LNCAP (cell line): Measurements from ENCODE around the gene LCE3B.
A peak's percentile ranks its signal among the peaks of the same experiment; 100 is the strongest.

Experiments
- CTCF ChIP-seq: fragments of 450-650 bp; IDR thresholded peaks from 2 replicates; pipeline ENCODE4 v1.5.1; 2017; ENCODE audit warnings: mild to moderate bottlenecking

The LCE3B gene

GRCh38 chr1:152640351-152640750, 26.7 kb downstream of the LCE3B start:
- no peak for TF ChIP-seq CTCF

GRCh38 chr1:152643945-152644344, 30.3 kb downstream of the LCE3B start:
- TF ChIP-seq CTCF = no peak

GRCh38 chr1:152645146-152645545, 31.5 kb downstream of the LCE3B start:
- no peak for TF ChIP-seq CTCF

GRCh38 chr1:152646656-152647055, 33.0 kb downstream of the LCE3B start:
- no peak for TF ChIP-seq CTCF

GRCh38 chr1:152654110-152654509, 40.5 kb downstream of the LCE3B start:
- TF ChIP-seq CTCF = peak; percentile 90

- TF ChIP-seq CTCF = no peak
These were observed 42.8 kb downstream of the LCE3B start for GRCh38 chr1:152656459-152656858.

GRCh38 chr1:152657677-152658076, 44.1 kb downstream of the LCE3B start:
- TF ChIP-seq CTCF = no peak

- TF ChIP-seq CTCF = no peak
These were observed 45.0 kb downstream of the LCE3B start for GRCh38 chr1:152658649-152659048.
